GM18858 (cell line): ENCODE data around the gene ERCC5.

Experiments used
- ATAC-seq: cut with Tn5 transposase; IDR thresholded peaks from one replicate; pipeline ENCODE4 v1.9.1; 2021; ENCODE audit not compliant: unreplicated experiment

The ERCC5 gene

DNA sequence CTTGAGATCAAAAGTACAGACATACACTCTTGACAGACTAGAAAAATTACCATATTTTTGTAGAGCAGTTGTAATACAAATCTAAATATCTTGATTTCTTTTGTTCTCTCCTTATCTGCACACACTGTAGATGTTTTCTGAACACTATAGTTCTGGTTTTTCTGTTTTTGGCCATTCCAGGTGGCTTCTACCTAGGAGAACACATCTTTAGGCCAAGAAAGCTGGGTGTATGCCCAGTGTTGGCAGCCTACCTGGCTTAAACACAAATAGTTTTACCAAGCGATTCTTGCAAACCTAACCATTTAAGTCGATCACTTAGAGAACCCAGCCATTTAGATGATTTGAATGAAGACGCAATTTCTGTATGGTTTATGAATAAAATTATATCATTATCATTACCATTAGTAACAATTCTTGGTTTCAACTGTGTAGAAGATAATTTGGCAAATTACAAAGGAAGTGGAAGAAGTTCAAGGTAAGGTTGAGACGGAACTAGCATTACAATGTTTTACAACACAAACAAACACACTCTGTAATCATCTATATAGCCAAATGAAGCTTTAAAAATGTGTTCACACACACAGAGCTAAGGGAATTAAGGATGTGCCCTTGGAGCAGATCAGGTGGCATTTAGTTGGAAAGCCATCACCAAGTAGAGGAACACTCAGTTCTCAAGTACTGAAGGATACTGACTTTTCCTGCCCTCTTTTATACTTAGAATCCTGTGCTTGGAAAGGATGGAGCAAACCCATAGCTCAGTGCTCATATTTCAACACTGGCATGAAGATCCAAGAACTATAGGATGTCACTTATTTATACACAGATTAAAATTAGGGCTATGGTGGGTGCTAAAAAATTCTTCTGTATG, 36.2 kb downstream of the ERCC5 start:
- no peak for ATAC-seq

DNA sequence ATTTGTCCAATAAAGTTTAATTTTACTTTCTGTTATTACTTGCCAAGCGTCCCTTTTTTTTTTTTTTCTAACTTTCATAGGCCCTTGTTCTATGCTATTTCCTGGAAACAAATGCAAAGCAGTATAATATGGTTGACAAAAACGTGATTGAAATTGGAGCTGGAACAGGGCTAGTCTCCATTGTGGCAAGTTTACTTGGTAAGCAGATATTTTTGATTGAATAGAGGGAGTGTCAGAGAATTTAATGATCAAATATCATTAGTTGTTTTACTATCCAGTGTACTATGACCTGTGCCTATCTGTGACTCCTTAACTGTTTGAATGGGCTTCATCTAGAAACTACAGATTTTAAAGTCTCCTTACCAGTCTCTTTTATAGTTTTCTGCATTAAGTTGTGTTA, 46.7 kb downstream of the ERCC5 start:
- no peak for ATAC-seq

DNA sequence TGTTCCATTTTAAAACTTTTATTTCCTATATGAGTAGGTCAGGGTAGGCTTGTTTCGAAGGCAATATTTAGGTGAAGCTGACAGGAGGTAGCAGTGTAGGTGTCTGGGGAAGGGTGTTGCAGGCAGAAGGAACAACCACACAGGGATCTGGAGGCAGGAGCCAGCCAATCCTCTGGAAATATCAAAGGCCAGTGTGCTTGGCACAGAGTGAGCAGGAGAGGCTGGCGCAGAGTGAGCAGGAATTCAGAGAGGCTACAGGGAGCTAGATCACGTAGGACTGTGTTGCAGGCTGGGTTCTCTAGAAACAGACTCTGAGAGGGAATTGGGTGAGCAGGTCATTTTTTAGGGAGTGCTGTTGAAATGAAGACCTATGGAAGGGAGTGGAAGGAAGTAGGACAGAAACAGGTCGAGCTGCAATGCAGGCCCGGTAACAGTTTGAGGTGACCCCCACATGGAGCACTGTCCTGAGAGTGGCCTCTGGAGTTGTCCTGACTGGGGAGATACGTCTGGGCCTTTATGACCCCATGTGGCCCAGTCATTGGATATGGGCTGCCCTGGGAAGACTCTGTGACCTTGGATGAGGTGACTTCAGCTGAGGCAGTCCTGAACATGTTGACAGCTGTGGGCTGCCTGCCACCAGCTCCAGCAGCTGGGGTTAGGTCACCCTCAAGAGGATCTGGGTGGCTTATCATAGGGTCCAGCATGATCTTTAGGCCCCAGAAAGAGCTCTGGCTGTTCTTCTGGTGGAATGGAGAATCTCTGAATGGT, 51.7 kb downstream of the ERCC5 start:
- ATAC-seq: no peak

DNA sequence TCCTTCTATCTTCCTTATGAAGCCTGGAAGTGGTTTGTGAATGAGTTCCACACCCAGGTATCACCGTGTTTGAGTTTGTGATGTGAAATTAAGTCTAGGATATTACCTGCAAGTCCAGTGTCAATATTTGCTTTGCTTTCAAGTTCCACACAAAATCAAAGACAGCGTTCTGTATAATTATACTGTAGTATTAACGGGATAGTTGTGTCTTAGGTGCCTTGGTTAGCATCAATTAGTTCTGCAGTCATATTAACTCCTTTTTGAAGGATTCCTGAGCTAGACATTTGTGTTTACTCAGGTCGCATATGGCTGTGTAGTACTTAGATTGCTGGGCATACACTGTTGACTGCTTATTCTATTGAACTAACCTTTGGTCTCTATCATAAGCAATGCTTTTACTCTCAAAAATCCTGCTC, 54.4 kb downstream of the ERCC5 start:
- ATAC-seq: no peak

DNA sequence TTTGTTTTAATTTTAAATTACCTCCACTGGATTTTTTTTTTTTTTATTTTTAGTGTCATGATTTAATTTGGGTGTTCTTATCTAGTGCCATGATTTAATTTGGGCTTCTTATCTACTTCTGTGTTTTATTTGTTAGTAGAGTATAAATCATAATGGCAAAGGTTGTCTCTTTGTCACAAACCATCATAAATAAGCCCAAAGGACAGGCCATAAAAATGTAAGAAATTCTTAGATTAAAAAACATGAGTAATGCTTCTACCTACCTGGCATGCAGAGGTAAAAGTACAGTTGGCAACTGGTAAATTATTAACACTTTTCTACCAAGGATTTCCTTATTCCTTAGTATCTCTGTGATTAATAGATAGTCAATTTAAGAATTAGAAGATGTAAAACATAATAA, 55.2 kb downstream of the ERCC5 start:
- no peak for ATAC-seq

DNA sequence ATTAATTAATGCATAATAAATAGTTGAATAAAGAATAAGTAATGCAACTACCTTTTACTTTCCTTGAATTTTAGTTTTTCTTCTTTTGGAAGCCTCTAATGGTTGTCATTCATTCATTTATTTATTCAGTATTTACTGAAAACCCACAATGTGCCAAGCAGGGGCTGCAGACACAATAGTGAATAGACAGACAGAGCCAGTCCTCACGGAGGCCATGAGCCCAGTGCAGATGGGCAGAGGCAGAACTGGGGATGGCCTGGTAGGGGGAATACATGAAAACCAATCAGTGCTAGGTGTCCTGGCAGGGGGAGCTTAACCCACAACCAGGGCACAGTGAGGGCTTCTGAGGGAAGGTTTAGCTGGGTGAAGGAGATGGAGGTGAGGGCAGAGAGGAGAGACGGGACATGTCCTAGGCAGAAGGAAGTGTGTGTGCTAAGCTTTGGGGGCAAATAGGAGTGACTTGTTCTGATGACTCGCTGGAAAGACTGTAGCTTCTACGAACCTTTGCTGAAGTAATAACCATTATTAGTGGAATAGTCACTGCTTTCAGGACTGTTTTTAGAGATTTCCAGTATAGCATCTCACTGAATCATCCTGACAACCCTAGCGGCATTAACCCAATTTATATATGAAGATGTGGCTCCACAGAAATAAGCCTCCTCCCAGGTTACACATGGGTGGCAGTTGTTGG, 55.9 kb downstream of the ERCC5 start:
- ATAC-seq: no peak

DNA sequence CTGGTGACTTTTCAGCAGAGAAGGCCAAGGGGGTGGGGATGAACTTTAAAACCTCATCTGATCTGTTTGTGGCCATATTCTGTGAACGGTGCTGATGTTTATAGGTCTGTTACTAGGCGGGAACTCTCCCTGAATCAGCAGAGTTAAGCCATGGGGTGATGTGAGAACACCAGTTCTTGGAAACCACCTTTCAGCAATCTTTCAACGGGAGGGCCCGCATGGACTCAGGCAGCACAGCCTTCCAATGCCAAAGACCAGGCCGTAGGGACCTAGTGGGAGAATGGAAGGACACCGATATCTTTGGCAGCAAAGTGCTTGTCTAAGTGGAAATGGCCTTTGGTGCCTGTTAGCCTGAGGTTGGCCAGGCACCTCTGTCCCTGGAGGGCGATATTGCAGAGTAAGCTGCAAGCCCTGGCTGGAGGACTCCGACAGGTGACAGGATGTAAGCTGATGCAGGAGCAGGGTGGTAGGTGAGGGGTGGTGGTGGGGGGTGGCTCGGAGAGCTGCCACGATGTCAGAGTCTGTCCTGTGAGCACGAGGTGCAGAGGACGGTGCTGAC, 57.0 kb downstream of the ERCC5 start:
- ATAC-seq: no peak

DNA sequence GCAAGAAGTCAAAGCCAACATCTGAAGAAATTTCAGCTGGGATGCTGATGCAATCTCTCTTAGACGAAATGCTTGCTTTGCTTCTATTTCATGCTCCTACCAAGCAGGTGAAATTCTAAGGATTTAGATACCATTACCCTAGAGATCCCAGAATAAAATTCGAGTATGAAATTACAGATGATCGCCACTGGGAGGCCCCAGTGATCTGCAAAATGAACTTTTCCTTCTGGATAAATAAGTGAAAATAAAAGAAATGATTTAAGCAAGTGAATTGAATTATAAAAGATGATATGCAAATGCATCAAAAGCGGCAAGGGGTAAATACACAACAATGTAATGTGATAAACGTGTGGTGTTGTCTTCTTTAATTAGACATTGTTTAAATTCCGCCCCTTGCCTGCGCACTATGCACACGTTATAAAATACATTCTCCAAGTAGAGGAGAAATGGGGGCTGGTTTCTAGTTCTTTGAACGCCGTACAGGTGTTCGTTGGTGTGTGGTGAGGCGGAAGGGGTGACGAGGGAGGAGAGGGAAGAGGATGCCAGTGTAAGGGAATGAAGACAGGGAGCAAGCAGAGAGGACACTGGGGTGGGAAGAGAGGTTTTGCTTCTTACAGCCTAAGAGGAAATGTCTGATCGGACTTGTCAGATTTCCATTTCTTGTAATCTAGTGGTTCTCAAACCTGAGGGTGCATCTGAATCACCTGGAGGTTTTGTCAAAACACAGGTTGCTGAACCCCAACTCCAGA, 58.0 kb downstream of the ERCC5 start:
- no peak for ATAC-seq

DNA sequence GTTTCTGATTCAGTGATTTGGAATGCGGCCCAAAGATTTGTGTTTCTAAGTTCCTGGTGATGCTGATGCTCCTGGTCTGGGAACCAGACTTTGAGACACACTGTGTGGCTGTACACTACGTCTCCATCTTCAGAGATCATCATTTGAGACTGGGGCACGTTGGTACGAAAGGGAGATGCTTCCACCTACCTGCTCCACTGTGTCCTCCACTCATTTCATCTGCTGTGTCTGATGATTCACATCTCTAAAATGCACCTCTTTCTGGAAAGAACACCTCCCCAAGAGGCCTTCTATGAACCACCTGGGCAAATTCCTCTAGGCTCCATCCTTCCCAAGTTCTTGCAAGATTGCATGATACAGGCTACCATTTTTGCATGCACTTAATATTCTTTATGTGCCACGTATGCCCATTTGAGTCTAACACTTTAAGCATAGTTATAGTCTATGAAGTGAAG, 58.6 kb downstream of the ERCC5 start:
- ATAC-seq: no peak

DNA sequence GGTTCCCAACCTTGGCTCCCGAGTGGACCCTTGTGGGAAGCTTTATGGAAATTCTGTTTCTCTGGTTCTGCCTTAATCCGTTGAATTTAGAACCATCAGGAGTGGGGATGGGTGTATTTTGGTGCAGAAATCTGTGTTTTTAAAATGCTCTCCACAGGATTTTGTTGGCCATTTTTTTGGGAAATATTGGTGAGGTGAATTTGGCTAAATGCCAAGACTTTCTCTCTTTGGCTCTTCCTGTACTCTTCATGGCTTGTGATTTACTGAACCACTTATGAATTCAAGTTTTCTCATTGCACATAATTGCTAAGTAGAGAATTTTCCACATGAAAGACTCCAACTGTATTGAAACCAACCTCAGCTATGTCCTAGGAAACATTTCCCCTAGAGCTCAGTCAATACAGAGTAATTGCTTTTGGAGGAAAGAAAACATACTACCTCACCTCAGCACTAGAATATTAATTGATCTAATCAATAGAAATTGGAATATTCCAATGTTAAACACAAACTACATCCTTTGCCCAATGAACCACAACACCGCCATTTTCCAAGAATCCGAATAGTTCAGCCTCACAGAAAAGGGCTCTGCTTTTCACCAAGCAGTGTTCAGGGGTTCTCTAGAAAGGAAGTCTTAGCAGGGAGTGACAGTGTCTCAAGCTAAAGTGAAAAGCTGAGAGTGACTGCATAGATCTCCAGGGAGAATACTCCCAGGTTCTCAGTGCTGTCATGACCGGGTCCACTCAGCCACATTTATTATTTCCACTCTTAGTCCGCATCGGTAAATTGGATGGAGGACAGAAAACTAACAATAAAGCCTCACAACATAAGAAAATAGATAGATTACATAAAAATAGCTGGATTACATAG, 60.3 kb downstream of the ERCC5 start:
- ATAC-seq: no peak

DNA sequence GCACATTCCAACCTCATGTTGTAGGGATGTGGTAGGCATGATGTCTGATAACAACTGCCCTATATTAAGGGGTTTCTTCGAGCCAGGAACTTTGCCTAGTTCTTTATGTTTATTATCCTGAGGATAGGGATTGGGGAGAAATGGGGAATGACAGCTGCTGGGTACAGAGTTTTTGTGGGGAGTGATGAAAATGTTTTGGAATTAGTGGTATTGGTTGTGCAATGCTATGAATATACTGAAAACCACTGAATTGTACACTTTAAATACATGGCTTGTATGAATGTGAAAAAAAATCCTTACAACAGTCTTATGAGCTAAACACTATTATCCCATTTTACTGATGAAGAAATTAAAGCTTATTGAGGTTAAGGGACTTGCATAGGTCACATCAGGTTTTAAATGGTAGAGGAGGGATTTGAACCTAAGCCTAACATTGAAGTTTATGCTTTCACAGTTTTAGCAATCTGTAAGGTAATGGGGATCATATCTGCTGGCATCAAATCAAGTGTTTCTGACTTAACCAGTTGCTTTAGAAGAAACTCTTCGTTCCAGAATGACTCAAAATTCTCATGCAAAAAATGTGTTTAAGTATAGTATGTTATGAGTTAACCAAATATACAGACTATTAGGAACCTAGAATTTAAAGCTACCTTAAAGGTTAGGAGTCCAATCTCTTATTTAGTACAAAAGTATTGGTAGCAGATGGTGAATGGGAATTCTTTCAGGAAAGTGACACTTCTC, 61.4 kb downstream of the ERCC5 start:
- peak; percentile 87 for ATAC-seq

DNA sequence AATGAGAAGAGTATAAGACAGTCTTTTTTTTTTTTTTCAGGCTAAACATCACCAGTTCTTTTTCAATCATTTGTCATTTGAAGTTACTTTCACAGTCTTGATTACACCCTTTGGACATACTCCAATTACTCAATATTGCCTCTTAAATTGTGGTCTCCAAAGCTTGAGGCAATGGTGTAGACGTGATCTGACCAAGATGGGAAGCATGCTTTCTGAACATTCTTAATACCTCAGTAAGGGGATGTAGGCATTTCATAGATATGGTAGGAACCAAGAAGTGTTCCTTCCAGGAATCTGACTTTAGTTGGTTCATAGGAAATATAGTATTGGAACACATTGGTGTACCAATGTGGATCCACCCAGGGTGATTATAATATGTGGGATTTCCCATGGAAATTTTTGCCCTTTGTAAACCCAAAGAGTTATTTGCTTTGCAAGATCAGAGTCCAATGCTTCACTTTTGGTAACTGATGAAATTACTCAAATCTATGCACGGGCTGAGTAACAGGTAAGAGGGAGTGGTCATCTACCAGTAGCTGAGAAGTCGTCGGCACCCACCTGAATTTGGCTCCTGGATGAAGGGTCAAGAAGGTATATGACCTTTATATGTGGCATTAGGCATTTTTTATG, 62.2 kb downstream of the ERCC5 start:
- ATAC-seq: peak; percentile 9

DNA sequence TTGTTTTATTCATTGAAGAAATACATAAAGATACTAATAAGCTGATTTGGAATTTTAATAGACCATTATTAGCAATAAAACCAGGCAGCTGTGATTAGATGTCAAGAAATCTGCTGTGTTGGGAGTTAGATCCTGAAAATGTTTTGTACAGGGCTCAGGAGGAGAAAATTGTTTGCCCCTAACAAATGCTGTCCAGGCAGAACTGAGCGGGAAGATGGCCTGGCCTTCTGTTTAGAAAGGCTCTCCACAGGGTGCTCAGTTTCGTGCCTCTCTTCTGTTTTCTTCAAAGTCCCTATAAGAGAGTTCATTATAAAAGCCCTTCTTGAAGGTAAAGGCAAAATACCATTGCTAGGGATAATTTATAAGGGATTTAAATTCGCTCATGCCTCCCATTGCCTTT, 64.1 kb downstream of the ERCC5 start:
- ATAC-seq: no peak

DNA sequence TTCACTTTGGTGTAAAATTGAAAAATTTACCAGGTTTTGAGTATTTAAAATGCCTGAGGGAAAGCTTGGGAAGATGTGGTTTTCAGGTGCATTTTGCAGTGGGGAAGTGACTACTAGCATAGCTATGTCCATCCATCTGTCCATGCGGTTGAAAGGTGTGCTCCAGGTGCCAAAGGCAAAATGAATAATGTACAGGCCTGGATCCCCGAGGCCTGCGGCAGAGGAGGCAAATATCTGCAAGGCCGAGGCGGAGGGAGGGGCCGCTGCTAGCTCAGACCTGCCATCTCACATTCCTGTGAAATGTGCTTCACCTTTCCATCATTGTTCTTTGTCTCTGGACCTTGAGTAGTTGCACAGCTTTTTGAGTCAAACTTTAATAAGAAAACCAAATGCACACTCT, 65.5 kb downstream of the ERCC5 start:
- no peak for ATAC-seq

DNA sequence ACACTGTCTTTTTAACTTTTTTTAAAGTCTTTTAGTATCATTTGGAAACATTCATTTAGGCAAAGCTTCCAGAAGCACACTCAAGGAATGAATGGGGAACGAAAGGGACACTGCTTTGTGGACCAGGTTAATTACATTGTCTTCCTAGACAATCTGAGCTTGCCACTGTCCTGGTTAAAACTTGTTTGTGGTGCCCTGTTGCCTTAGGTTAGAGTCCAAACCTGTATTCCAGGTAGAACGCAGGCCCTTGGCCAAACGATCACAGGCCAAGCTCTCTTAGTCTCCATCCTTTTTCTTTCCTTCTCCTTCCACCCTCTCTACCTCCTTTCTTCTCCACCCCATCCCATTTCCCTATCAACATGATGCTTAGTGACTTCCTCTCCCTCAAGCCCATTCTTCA, 66.8 kb downstream of the ERCC5 start:
- ATAC-seq: no peak

DNA sequence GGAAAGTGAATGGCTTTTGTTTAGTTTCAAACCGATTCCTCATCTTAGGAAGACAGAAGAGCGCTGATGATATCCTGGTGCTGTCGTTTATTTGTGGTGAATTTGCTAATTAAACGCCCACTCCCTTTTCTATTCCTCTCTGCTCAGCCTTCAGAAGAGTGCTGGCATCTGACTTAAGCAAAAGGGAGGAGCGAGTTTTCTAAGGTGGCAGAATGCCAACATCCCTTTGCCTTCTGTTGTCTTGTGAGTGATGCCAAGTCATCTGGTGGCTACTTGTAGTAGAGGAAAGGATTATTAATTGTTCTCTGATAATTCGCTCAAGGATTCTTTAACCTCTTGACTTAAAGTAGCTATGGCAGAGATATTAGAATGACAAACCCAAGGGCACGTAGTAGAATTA, 68.1 kb downstream of the ERCC5 start:
- ATAC-seq: no peak

DNA sequence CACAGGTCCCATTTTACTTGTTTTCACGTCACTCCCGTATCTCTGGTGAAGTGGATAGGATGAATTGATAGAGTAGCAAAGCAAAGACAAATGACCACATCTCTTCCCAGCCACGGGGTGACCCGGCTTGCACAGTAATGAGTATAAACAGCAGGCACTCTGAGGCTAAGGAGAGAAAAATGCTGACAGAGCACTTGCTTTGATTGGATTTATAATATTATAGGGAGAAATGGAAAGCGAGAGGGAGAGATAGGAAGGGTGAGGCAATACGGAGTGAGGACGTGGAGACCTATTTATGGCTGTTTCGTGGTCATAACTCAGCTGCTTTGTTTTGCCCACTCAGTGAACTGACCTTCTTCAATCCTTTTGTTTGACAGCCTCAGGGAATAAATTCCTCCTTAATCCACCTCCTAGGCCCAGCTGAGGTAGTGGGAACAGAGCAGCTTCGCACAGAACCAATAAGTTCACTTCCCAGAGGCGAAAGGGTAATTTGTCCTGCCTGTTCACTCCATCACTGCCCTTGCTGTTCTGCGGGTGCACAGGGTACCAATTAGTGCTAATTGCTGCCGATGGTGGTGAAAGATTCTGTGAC, 68.6 kb downstream of the ERCC5 start:
- ATAC-seq: no peak

DNA sequence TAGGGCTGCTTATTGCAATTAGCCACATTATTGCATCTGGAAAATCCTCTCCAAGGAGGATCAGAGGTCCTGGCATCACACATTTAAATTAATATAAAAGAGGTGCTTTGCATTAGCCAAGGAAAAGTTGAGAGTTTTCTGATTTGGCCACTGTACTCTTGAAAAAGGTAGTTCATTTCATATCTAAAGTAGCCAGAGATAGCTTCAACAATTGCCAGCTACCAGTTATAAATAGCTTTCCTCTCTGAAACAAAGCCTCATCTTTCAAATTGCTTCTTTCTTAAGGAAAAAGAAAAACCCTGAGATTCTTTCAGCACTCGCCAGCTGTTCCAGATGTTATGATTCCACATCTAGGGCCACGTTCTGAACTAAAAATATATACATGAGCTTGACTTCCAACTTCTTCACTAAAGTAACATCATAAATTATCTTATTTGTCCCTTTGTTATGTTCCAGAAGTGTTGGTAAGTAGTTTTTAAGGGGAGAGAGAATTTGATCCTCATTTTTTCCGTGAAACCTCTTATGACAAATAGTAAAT, 69.6 kb downstream of the ERCC5 start:
- no peak for ATAC-seq
